Activated CD4-positive, alpha-beta T cell treated with anti-CD3 and anti-CD28 coated beads for 48 hours (primary cell): ENCODE results near the gene CRTAP.
"Not testable (repeated sequence)": the region's sequence is repeated elsewhere in the genome, so short reads cannot be mapped to it uniquely, and the experiment has no call there.

Experiments
- DNase-seq: peaks from one replicate; pipeline ENCODE4 v3.0.0-alpha.2; 2020

Gene CRTAP

DNA sequence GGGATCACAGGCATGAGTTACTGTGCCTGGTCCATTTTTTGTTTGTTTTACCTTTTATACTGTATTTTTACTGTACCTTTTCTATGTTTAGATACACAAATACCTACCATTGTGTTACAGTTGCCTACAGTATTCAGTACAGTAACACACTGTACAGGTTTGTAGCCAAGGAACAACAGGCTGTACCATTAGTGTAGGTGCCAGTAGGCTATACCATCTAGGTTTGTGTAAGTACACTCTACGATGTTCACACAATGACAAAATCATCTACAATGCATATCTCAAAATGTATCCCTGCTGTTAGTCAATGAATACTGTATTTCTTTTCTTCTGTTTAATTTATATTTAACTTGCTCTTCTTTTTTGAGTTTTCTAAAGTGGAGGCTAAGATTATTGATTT, 67.8 kb downstream of the CRTAP start:
- not testable (repeated sequence) for DNase-seq

DNA sequence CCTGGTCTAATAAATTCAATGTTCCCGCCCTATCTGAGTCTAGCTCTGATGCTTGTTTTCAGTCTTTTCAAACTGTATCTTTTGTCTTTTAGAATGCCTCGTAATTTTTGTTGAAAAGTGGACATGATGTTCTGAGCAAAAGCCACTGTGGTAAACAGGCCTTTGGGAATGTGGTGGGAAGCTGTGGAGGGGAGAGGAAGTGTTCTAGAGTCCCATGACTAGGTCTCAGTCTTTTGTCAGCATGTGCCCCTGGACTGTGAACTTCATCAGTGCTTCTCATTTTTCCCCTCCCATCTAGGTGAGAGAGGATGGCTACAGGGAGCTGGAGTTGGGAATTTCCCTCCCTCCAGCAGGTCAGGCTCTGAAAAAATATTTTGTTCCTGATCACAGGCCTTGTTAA, 71.0 kb downstream of the CRTAP start:
- no peak for DNase-seq

DNA sequence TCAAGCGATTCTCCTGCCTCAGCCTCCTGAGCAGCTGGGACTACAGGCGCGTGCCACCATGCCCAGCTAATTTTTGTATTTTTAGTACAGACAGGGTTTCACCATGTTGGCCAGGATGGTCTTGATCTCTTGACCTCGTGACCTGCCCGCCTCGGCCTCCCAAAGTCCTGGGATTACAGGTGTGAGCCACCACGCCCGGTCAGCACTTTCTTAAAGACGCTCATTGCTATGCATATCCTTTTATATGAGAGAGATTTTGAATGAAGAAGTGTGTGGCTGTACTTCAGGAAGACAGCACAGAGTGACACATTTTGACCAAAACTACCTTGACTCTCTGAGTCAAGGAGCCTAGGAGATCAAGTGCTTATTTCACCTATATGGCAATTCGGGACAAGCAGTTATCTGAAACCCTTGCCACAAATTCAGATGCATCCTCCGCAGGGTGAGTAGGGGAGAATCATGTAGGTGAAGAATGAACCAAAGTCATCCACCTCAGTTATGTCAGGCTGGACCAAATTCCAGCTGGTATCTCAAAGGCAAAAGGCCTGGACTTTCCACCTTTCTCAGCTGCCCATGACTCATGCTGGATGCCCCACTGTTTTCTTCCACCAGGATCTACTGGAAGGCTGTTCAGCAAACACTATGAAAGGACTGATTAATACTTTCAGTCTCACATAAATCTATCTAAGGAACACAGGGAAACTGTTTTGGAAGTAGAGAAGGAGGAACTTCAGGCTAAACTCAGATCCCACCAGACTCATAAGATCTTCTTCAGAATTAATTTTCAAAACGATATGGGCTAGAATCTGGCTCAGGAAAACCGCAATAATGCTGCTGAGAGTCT, 72.9 kb downstream of the CRTAP start:
- DNase-seq, result no peak

DNA sequence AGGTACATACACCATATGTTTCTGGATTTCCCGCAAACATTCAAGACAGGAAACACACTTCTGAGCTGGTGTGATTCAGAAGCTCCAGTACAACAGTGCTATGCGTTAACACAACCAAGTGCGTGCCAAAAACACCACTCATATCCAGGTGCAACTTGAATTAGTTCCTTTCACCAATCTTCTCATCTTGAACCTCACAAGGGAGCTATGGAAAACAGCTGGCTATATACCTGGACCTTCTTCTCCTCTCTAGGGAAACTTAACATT, 73.5 kb downstream of the CRTAP start:
- no peak for DNase-seq

DNA sequence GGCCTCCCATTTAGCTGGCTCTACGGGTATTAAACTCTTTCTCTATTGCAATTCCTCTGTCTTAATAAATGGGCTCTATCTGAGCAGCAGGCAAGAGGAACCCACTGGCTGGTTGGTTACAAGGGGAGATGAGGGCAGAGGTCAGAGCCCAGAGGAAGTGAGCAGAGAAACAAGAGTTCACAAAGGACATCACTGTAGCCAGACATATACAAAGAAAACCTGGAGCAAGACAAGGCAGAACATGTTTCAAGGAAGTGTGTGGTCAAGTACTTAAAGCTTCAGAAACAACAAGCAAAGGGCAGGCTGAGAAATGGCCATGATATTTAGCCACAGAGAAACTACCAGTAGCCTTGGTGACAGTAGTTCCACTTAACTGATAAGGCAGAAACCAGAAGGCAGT, 80.5 kb downstream of the CRTAP start:
- DNase-seq, result no peak

DNA sequence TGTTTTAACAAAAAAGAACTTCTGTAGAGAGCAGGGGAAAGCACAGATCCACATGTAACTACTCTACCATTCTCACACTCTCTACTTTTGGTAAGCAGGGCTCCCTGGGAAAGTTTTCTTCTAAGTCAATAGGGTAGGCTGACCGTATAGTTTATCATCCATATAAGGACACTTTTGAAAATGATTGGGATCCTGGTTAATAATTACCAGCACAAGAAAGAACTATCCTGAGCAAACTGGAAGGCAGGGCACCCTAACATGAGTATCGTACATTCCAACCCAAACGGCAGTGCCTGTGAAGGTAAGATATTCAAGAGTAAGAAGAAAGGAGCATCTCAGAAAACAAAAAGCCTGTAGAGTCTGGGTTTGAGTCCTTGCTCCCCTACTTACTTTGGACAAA, 82.7 kb downstream of the CRTAP start:
- no peak for DNase-seq
